Activated T-helper 9 cell treated with anti-CD3 and anti-CD28 coated beads, Interleukin-2, amount 50 U/mL, for 16 hours (primary cell): ENCODE measurements around the gene RASSF3.
A peak's percentile ranks its signal among the peaks of the same experiment; 100 is the strongest.
"Not testable (repeated sequence)": the region's sequence is repeated elsewhere in the genome, so short reads cannot be mapped to it uniquely, and the experiment has no call there.

Source experiments
- DNase-seq: peaks from one replicate; pipeline ENCODE4 v3.0.0-alpha.2; 2020; ENCODE audit warnings: low read depth

Gene RASSF3

GRCh38 chr12:64633011-64633939 is 23.0 kb downstream of the RASSF3 start:
- no peak for DNase-seq

- no peak for DNase-seq
Observed at GRCh38 chr12:64633940-64634337, 23.6 kb downstream of the RASSF3 start.

- no peak for DNase-seq
Observed at GRCh38 chr12:64634508-64635092, 24.3 kb downstream of the RASSF3 start.

GRCh38 chr12:64635356-64635998 is 25.2 kb downstream of the RASSF3 start:
- DNase-seq: no peak

GRCh38 chr12:64636856-64637255 is 26.6 kb downstream of the RASSF3 start:
- DNase-seq: no peak

GRCh38 chr12:64639466-64639865 is 29.2 kb downstream of the RASSF3 start:
- no peak for DNase-seq

- DNase-seq: no peak
Observed at GRCh38 chr12:64646318-64646717, 36.0 kb downstream of the RASSF3 start.

- DNase-seq: no peak
Observed at GRCh38 chr12:64649487-64649886, 39.2 kb downstream of the RASSF3 start.

GRCh38 chr12:64650762-64651161 is 40.5 kb downstream of the RASSF3 start:
- DNase-seq: no peak

- DNase-seq: no peak
Observed at GRCh38 chr12:64652346-64652745, 42.1 kb downstream of the RASSF3 start.

GRCh38 chr12:64653123-64653522 is 42.8 kb downstream of the RASSF3 start:
- no peak for DNase-seq

- not testable (repeated sequence) for DNase-seq
Observed at GRCh38 chr12:64653907-64654306, 43.6 kb downstream of the RASSF3 start.

GRCh38 chr12:64655141-64655540 is 44.8 kb downstream of the RASSF3 start:
- no peak for DNase-seq

- DNase-seq: no peak
Observed at GRCh38 chr12:64656429-64656828, 46.1 kb downstream of the RASSF3 start.

GRCh38 chr12:64658892-64659481 is 48.7 kb downstream of the RASSF3 start:
- no peak for DNase-seq

GRCh38 chr12:64660237-64661018 is 50.1 kb downstream of the RASSF3 start:
- no peak for DNase-seq

GRCh38 chr12:64663015-64663414 is 52.7 kb downstream of the RASSF3 start:
- no peak for DNase-seq

- DNase-seq: peak; percentile 32
Observed at GRCh38 chr12:64665514-64665913, 55.2 kb downstream of the RASSF3 start.

GRCh38 chr12:64666054-64666914 is 56.0 kb downstream of the RASSF3 start:
- no peak for DNase-seq

GRCh38 chr12:64667793-64668192 is 57.5 kb downstream of the RASSF3 start:
- no peak for DNase-seq
